Measurements from ENCODE around the gene CRYGN. TPM values are rescaled to one million over a fixed set of nuclear protein-coding genes. Genes with fewer than 3 reads are reported as not detected.

The CRYGN gene
- total RNA-seq, 2 donors from 2014 or later = 0.15 TPM; not detected in 1

- DNase-seq = no peak
- ATAC-seq = no peak
These were observed 41.3 kb downstream of the CRYGN start for GRCh38 chr7:151398446-151399304.

GRCh38 chr7:151397026-151397425, 42.9 kb downstream of the CRYGN start:
- intact Hi-C loops (cut with DNase I, micrococcal nuclease) = no loop called here
- DNase-seq (no peak), ATAC-seq (no peak)

More at GRCh38 chr7:151398446-151399304, 41.3 kb downstream of the CRYGN start:
- intact Hi-C loops (cut with DNase I, micrococcal nuclease) = no loop called here

GRCh38 chr7:151396328-151396970, 43.5 kb downstream of the CRYGN start:
- intact Hi-C loops (cut with DNase I, micrococcal nuclease) = no loop called here
- ATAC-seq (no peak), DNase-seq (no peak)

GRCh38 chr7:151395036-151395367, 44.9 kb downstream of the CRYGN start:
- DNase-seq = no peak
- intact Hi-C loops (cut with DNase I, micrococcal nuclease) = no loop called here
- ATAC-seq = no peak

- ATAC-seq = no peak
- intact Hi-C loops (cut with DNase I, micrococcal nuclease) = no loop called here
- no peak for DNase-seq
These were observed 45.6 kb downstream of the CRYGN start for GRCh38 chr7:151394076-151395035.

- intact Hi-C loops (cut with DNase I, micrococcal nuclease) = no loop called here
- no peak for DNase-seq
- no peak for ATAC-seq
These were observed 46.6 kb downstream of the CRYGN start for GRCh38 chr7:151393031-151393977.

GRCh38 chr7:151392426-151392825, 47.5 kb downstream of the CRYGN start:
- no peak for ATAC-seq
- intact Hi-C loops (cut with DNase I, micrococcal nuclease) = no loop called here
- DNase-seq = no peak

- no peak for DNase-seq
- intact Hi-C loops (cut with DNase I, micrococcal nuclease) = no loop called here
- no peak for ATAC-seq
These were observed 47.9 kb downstream of the CRYGN start for GRCh38 chr7:151392002-151392401.

GRCh38 chr7:151391358-151391730, 48.6 kb downstream of the CRYGN start:
- no peak for ATAC-seq
- no peak for DNase-seq
- intact Hi-C loops (cut with DNase I, micrococcal nuclease) = no loop called here

GRCh38 chr7:151390598-151391357, 49.2 kb downstream of the CRYGN start:
- no peak for ATAC-seq
- DNase-seq = no peak
- intact Hi-C loops (cut with DNase I, micrococcal nuclease) = no loop called here

GRCh38 chr7:151389768-151390597, 50.0 kb downstream of the CRYGN start:
- ATAC-seq (no peak), DNase-seq (no peak)
- intact Hi-C loops (cut with DNase I, micrococcal nuclease) = no loop called here

- DNase-seq (no peak), ATAC-seq (no peak)
- intact Hi-C loops (cut with DNase I, micrococcal nuclease) = no loop called here
These were observed 50.7 kb downstream of the CRYGN start for GRCh38 chr7:151389096-151389767.

- intact Hi-C loops (cut with DNase I, micrococcal nuclease) = no loop called here
- no peak for DNase-seq
- ATAC-seq = no peak
These were observed 51.5 kb downstream of the CRYGN start for GRCh38 chr7:151388430-151388829.

- intact Hi-C loops (cut with DNase I, micrococcal nuclease) = no loop called here
- DNase-seq = no peak
- no peak for ATAC-seq
These were observed 52.0 kb downstream of the CRYGN start for GRCh38 chr7:151388007-151388297.

- ATAC-seq (no peak), DNase-seq (no peak)
These were observed 52.6 kb downstream of the CRYGN start for GRCh38 chr7:151387161-151388006.

More at GRCh38 chr7:151387161-151388006, 52.6 kb downstream of the CRYGN start:
- intact Hi-C loops (cut with DNase I, micrococcal nuclease) = no loop called here
